Hypothalamus (tissue), 51 donors: ENCODE results near the gene NSUN2.

Experiments used
- DNase-seq, 51 donors: peaks; one replicate each; lab custom pipeline; 2025; lab: John Stamatoyannopoulos, UW

Gene NSUN2

GRCh38 chr5:6606884-6607558 is 25.8 kb downstream of the NSUN2 start:
- no peak for DNase-seq

DNA sequence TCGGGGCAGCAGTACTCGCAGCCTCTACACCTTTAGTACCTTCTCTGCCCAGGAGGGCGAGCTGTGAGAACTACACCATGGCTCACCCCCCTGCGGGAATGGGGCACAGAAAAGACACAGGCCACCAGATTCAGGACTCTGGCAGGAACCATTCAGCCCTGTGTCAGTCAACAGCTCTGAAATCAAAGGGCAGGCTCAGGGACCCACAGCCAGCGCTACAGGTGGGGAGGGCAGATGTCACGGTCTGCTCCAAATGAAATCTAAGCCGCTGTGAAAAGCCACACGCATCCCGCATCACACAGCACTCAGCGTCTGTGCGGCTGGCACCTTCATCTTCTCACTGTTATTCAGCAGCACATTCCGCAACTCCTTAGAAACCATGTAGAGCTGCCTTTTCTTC is 27.9 kb downstream of the NSUN2 start:
- no peak for DNase-seq

- no peak for DNase-seq
These were observed 28.5 kb downstream of the NSUN2 start for GRCh38 chr5:6604341-6604740.

DNA sequence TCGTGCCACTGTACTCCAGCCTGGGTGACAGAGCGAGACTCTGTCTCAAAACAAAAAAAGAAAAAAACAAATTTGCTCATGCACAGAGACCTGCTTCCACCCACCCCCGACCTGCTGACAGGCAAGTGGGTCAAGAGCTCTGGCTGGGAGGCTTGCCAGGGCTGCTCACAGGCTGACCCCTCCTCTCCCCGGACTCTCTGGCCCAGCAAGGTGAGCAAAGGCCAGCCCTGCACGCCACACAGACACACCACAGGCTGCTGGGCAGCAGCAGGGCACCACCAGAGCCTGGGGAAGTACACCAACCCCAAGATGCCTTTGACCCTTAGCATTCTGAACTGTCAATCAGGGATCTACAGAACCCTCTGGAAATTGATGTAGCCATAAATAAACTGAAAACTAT is 29.2 kb downstream of the NSUN2 start:
- DNase-seq, result no peak

GRCh38 chr5:6602441-6602840 is 30.4 kb downstream of the NSUN2 start:
- no peak for DNase-seq

GRCh38 chr5:6601816-6602215 is 31.0 kb downstream of the NSUN2 start:
- DNase-seq, result no peak

DNA sequence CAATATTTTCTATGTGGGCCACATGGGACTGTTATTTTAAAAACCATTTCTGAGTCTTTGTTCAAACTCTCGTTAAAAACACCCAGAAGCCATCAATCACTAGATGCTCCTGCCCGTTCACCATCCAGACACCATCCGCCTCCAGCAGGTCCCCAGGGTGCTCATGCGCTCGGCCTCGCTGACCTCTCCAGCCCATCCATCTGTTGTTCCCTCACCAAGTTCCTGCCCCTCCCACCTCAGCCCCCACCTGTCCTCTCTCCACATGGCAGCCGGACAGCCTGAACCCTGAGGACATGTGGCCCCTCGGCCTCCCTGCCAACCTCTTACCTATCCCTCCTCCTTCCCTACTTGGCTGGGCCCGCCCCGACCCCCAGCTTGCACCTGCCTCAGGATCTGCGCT is 31.6 kb downstream of the NSUN2 start:
- DNase-seq, result no peak

DNA sequence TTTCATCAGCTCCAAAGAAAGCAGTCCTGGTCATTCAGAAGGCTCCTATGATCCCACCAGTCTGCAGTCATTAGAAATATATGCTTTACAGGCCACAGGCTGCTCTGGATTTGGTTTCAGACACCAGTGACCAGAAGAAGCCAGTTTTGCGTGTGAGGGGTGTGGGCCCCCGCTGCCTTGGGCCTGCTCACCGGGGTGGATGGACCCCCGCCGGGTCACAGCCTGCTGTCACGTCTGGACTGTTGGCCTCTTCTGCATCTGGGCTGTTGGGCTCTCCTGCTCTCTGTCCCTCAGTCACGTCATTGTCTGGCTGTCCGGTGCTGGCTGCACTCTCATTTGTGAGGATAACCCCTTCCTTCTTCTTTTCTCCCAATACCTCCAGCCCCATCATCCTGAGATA is 33.1 kb downstream of the NSUN2 start:
- no peak for DNase-seq

DNA sequence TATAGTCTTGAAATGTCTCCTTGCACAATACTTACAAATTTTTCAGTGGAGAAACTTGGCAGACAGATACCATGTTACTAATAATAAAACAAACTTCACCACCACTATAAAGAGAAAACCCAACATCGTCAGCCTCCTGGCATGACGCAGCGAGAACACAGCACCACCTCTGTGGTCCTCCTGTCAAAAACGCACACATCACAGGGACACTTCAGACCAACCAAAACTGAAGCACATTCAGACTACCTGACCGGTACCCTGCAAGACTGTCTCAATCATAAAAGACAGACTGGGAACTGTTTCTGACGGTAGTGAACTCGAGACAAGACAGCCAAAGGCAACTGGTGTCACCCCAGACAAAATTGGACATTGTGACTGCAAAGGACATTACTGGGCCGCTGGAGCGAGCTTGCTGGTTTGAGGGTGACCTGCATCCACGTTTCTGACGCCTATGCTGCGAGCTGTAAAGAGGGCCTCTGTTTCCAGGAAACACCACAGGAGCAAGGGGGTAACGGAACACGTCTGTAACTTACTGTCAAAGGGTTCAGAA is 34.4 kb downstream of the NSUN2 start:
- DNase-seq, result no peak

- no peak for DNase-seq
These were observed 35.3 kb downstream of the NSUN2 start for GRCh38 chr5:6597557-6597956.

- DNase-seq, result no peak
These were observed 36.5 kb downstream of the NSUN2 start for GRCh38 chr5:6596388-6596787.

DNA sequence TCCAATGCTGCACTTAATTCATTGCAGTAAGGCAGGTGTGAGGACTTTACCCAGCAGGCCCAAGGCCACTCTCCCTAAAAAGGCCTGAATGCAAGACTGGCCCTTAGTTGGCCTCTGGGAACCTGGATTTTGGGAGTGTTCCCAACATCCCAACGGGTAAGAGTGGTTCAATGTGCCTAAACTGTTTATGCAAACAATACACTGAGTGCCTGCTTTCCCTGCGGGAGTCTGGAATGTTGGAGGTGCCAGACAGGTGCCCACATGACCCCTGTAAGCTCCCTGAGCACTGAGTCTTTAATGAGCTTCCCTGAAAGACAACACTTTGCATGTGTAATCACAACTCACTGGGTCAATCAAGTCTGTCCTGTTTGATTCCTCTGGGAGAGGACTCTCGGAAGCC is 37.4 kb downstream of the NSUN2 start:
- no peak for DNase-seq

GRCh38 chr5:6594066-6594465 is 38.8 kb downstream of the NSUN2 start:
- DNase-seq, result no peak

DNA sequence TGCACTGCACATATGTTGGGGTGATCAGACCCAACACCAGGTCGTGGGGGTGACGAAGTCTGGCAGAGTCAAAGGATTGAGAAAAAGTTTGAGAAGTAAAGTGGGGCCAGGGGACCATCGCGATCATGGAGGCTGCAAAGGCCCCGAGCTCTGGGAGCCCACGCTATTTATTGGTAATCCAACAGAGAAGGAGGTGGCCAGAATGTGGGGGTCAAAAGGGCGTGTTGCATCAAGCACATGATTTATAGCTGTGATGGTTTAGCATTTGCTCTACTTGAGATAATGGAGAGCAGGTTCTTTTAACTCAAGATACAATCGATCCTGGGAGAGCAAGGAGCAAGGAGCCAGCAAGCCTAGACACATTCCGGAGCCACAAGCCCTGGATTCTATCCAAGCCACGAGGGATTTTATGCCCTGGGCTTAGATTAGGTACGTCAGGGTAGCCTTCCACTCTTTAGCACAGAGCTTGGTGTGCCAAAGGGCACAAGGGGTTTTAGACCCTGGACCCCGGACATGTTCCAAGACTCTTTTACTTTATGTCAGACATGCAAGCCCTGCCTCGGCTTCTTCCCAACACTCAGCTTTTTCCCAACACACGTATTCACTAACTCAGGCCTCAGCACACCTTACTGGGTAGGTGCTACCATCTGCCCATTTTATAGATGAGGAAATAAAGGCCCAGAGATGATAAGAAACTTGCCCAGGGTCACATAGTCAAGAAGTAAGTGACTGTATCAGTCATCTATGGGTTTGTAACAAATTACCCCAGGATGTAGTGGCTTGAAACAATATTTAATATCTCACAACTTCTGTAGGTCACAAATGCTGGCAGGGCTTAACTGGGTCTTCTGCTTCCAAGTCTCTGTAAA is 39.5 kb downstream of the NSUN2 start:
- DNase-seq, result no peak

- no peak for DNase-seq
These were observed 40.2 kb downstream of the NSUN2 start for GRCh38 chr5:6592601-6593000.

- no peak for DNase-seq
These were observed 41.1 kb downstream of the NSUN2 start for GRCh38 chr5:6591671-6592288.

- DNase-seq, result no peak
These were observed 42.3 kb downstream of the NSUN2 start for GRCh38 chr5:6590581-6590980.

DNA sequence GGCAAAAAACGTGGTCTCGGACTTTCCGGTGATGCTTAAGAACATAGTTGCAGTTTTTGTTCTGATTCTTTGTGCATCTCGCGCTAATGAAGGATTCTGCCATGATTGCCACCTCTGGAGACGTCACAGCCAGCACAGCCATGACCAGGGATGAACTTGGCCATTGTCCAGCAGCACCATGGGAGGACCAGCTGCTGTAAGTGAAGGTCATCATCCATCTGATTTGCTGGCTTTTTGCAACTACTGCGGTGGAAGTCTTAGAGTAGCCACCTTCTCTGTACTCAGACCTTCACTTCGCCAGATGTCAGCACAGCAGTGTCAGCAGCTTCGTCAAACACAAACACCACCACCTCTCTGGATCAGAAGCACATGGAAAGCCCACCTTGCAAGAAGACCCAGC is 45.7 kb downstream of the NSUN2 start:
- DNase-seq, result no peak

DNA sequence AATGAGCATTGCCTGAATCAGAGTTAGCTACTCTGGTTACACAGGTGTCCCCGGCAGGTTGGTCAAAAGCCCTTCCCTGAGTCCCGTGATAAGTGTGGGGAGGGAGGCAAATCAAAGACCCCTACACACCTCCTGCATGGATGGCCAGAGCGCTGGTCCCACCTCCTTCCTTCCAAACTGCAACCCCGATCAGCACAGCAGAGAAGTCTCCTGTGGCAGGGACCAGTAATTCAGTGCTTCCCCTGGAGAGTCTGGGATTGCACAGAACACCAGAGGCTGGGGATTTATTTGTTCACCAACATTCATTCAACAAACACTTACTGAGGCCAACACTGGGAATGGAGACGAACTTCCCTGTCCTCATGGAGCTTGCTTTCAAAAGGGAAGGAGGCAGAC is 46.2 kb downstream of the NSUN2 start:
- no peak for DNase-seq

GRCh38 chr5:6585939-6586646 is 46.8 kb downstream of the NSUN2 start:
- no peak for DNase-seq

- DNase-seq, result no peak
These were observed 47.7 kb downstream of the NSUN2 start for GRCh38 chr5:6585168-6585567.
